Smooth muscle cell of the brain vasculature (primary cell): ENCODE results near the gene MCM3AP.

Experiments used
- DNase-seq: peaks from one replicate; pipeline ENCODE4 v3.0.0-alpha.2; 2012; ENCODE audit warnings: low read depth, low spot score

The MCM3AP gene

GRCh38 chr21:46187261-46187660 is 98.2 kb downstream of the MCM3AP start:
- DNase-seq: no peak

- DNase-seq: no peak
These were observed 99.7 kb downstream of the MCM3AP start for GRCh38 chr21:46185716-46186115.
